ENCODE measurements around the gene SNX10.
"Not testable (repeated sequence)": the region's sequence is repeated elsewhere in the genome, so short reads cannot be mapped to it uniquely, and the experiment has no call there.

Gene SNX10

DNA sequence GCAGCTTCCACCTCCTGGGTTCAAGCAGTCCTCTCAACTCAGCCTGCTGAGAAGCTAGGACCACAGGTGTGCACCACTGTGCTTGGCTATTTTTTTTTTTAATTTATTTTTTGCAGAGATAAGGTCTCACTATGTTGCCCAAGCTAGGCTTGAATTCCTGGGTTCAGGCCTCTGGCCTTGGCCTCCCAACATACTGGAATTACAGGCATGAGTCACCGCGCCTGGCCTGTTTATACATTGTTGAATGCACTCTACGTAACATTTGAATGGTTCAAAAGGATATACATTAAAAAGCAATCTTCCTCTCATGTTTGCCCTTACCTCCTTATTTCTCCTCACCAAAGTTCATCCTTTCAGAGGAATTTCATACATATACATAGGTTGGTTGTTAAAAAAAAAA lies 7.2 kb upstream of the SNX10 start:
- no peaks in the 10 kb centered on the region for H3K27me3 ChIP-seq (ENCODE audit: control insufficient read depth, insufficient read depth, low read length)
- no peaks in the 10 kb centered on the region for H3K4me1 ChIP-seq (ENCODE audit: control insufficient read depth, insufficient read depth, low read length)
- no peaks in the 10 kb centered on the region for H3K9me3 ChIP-seq (ENCODE audit: control insufficient read depth, insufficient read depth, low read length)
- H3K36me3 ChIP-seq (ENCODE audit: control insufficient read depth, insufficient read depth, low read length): no peaks in the 10 kb centered on the region
- no peak overlapping the region for H3K4me3 ChIP-seq (ENCODE audit: low read depth, low read length)
- H3K9ac ChIP-seq (ENCODE audit: low read depth, low read length): no peak overlapping the region

GRCh38 chr7:26284995-26285632 lies 6.5 kb upstream of the SNX10 start:
- Histone ChIP-seq H3K9me3 (ENCODE audit: control insufficient read depth, insufficient read depth, low read length) (no peaks in the 10 kb centered on the region), H3K36me3 (ENCODE audit: control insufficient read depth, insufficient read depth, low read length) (no peaks in the 10 kb centered on the region), H3K9ac (ENCODE audit: low read depth, low read length) (no peak overlapping the region), H3K4me1 (ENCODE audit: control insufficient read depth, insufficient read depth, low read length) (no peaks in the 10 kb centered on the region), H3K4me3 (ENCODE audit: low read depth, low read length) (no peak overlapping the region), H3K27me3 (ENCODE audit: control insufficient read depth, insufficient read depth, low read length) (no peaks in the 10 kb centered on the region)

- no peaks in the 10 kb centered on the region for H3K9me3 ChIP-seq (ENCODE audit: control insufficient read depth, insufficient read depth, low read length)
- H3K4me3 ChIP-seq (ENCODE audit: low read depth, low read length): no peak overlapping the region
- no peaks in the 10 kb centered on the region for H3K4me1 ChIP-seq (ENCODE audit: control insufficient read depth, insufficient read depth, low read length)
- no peaks in the 10 kb centered on the region for H3K27me3 ChIP-seq (ENCODE audit: control insufficient read depth, insufficient read depth, low read length)
- no peak overlapping the region for H3K9ac ChIP-seq (ENCODE audit: low read depth, low read length)
- H3K36me3 ChIP-seq (ENCODE audit: control insufficient read depth, insufficient read depth, low read length): no peaks in the 10 kb centered on the region
Observed at GRCh38 chr7:26286157-26286556, 5.5 kb upstream of the SNX10 start.

GRCh38 chr7:26288126-26288525 lies 3.5 kb upstream of the SNX10 start:
- H3K9ac ChIP-seq (ENCODE audit: low read depth, low read length); H3K36me3 ChIP-seq (ENCODE audit: control insufficient read depth, insufficient read depth, low read length); H3K4me3 ChIP-seq (ENCODE audit: low read depth, low read length); H3K27me3 ChIP-seq (ENCODE audit: control insufficient read depth, insufficient read depth, low read length); H3K9me3 ChIP-seq (ENCODE audit: control insufficient read depth, insufficient read depth, low read length); H3K4me1 ChIP-seq (ENCODE audit: control insufficient read depth, insufficient read depth, low read length): not testable (repeated sequence)

DNA sequence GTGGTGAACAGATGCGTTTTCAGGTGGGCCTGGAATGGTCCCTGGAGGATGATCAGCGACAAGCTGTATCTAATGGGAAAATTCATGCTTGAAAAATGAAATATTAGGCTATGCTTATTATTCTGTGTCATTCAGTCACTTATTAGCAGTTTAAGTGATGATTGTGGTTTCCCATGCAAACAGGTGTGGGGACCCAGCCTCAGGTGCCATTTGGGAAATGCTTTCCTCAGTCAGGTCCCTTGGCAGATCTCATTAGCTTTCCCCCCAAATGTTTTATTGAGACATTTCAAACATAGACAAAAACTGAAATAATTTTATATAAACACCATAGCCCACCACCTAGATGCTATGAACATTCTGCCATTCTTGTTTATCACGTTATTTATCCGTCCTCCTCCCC lies 411 bp upstream of the SNX10 start:
- no peaks in the 10 kb centered on the region for H3K9me3 ChIP-seq (ENCODE audit: control insufficient read depth, insufficient read depth, low read length)
- H3K36me3 ChIP-seq (ENCODE audit: control insufficient read depth, insufficient read depth, low read length): peaks cover 2% of the 10 kb centered on the region
- no peaks in the 10 kb centered on the region for H3K27me3 ChIP-seq (ENCODE audit: control insufficient read depth, insufficient read depth, low read length)
- H3K9ac ChIP-seq (ENCODE audit: low read depth, low read length): no peak overlapping the region
- no peaks in the 10 kb centered on the region for H3K4me1 ChIP-seq (ENCODE audit: control insufficient read depth, insufficient read depth, low read length)
- H3K4me3 ChIP-seq (ENCODE audit: low read depth, low read length): peak overlapping the region; percentile 54

DNA sequence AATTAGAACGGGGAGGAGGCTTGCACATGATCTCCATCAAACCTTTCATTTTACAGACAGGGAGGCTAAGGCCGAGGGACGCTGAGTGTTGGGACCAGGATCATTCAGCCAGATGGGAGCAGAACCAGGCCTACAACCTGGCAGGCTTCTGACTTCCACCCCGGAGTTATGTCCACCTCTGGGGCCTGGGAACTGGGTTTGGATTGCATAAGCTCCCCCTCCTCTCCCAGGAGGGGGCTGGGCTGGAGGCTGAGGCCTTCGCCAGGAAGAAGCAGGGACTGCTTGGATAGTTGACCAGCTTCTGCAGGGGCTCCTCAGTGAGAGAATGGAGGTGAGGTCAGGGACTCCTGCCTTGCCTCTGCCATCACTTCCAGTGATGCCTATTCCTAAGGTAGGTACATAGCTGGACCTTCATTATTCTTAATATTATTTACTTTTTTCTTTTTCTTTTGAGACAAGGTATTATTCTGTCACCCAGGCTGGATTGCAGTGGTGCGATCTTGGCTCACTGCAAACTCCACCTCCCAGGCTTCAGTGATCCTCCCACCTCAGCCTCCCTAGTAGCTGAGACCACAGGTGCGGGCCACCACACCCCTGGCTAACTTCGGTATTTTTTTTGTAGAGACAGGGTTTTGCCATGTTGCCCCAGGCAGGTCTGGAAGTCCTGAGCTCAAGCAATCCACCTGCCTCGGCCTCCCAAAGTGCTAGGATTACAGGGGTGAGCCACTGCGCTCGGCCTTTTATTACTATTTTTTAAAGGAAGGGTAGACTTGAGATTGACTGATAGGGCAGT lies 1.3 kb downstream of the SNX10 start:
- Histone ChIP-seq H3K4me3 (ENCODE audit: low read depth, low read length) (peak overlapping the region; percentile 54), H3K27me3 (ENCODE audit: control insufficient read depth, insufficient read depth, low read length) (no peaks in the 10 kb centered on the region), H3K4me1 (ENCODE audit: control insufficient read depth, insufficient read depth, low read length) (no peaks in the 10 kb centered on the region), H3K36me3 (ENCODE audit: control insufficient read depth, insufficient read depth, low read length) (peaks cover 2% of the 10 kb centered on the region), H3K9ac (ENCODE audit: low read depth, low read length) (no peak overlapping the region), H3K9me3 (ENCODE audit: control insufficient read depth, insufficient read depth, low read length) (no peaks in the 10 kb centered on the region)

- no peaks in the 10 kb centered on the region for H3K27me3 ChIP-seq (ENCODE audit: control insufficient read depth, insufficient read depth, low read length)
- peaks cover 2% of the 10 kb centered on the region for H3K36me3 ChIP-seq (ENCODE audit: control insufficient read depth, insufficient read depth, low read length)
- H3K4me1 ChIP-seq (ENCODE audit: control insufficient read depth, insufficient read depth, low read length): no peaks in the 10 kb centered on the region
- no peak overlapping the region for H3K9ac ChIP-seq (ENCODE audit: low read depth, low read length)
- no peaks in the 10 kb centered on the region for H3K9me3 ChIP-seq (ENCODE audit: control insufficient read depth, insufficient read depth, low read length)
- H3K4me3 ChIP-seq (ENCODE audit: low read depth, low read length): no peak overlapping the region
Observed at GRCh38 chr7:26293569-26294308, 2.1 kb downstream of the SNX10 start.

- Histone ChIP-seq H3K27me3 (ENCODE audit: control insufficient read depth, insufficient read depth, low read length) (no peaks in the 10 kb centered on the region), H3K9me3 (ENCODE audit: control insufficient read depth, insufficient read depth, low read length) (no peaks in the 10 kb centered on the region), H3K4me3 (ENCODE audit: low read depth, low read length) (no peak overlapping the region), H3K36me3 (ENCODE audit: control insufficient read depth, insufficient read depth, low read length) (peaks cover 2% of the 10 kb centered on the region), H3K4me1 (ENCODE audit: control insufficient read depth, insufficient read depth, low read length) (no peaks in the 10 kb centered on the region), H3K9ac (ENCODE audit: low read depth, low read length) (no peak overlapping the region)
Observed at GRCh38 chr7:26295015-26295414, 3.4 kb downstream of the SNX10 start.

DNA sequence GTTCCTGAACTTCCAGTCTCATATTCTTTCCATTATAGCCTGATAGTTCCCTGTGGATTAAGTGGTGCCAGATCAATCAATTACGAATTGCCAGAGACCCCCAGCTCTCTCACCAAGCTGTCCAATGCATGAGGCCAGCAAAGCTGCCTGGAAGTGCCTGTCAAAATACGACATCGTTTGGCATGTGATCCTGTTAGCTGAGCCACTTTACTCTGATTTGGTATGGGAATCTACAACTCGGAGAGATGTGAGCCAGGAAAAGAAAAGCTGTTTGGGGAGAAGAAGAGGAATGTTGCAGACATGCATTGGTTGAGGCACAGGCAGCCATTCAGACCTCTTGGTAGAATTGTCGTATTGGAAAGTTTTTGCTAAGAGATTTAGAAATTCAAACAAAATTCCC lies 3.9 kb downstream of the SNX10 start:
- Histone ChIP-seq H3K9me3 (ENCODE audit: control insufficient read depth, insufficient read depth, low read length) (no peaks in the 10 kb centered on the region), H3K9ac (ENCODE audit: low read depth, low read length) (no peak overlapping the region), H3K4me3 (ENCODE audit: low read depth, low read length) (no peak overlapping the region), H3K36me3 (ENCODE audit: control insufficient read depth, insufficient read depth, low read length) (peaks cover 2% of the 10 kb centered on the region), H3K27me3 (ENCODE audit: control insufficient read depth, insufficient read depth, low read length) (no peaks in the 10 kb centered on the region), H3K4me1 (ENCODE audit: control insufficient read depth, insufficient read depth, low read length) (no peaks in the 10 kb centered on the region)

DNA sequence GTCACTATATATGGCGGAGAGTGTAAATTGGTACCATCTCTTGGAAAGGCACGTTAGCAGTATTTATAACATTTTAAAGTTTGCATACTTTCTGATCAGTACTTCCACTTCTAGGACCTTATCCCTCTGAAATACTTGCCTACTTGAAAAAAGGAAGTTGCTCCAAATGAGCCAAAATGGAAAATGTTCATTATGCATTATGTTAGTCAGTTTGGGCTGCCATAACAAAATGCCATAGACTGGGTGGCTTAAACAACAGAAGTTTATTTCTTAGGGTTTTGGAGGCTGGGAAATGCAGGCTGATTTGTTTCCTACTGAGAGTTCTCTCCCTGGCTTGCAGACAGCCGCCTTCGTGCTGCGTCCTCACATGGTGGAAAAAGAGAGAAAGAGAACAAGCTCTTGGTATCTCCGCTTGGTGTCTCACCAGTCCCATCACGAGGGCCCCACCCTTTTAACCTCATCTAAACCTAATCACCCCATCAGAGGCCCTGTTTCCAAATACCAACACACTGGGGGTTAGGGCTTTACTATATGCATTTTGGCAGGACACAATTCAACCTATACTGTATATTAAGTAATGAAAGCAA lies 6.9 kb downstream of the SNX10 start:
- H3K9ac ChIP-seq (ENCODE audit: low read depth, low read length): no peak overlapping the region
- H3K9me3 ChIP-seq (ENCODE audit: control insufficient read depth, insufficient read depth, low read length): no peaks in the 10 kb centered on the region
- H3K27me3 ChIP-seq (ENCODE audit: control insufficient read depth, insufficient read depth, low read length): no peaks in the 10 kb centered on the region
- peaks cover 2% of the 10 kb centered on the region for H3K36me3 ChIP-seq (ENCODE audit: control insufficient read depth, insufficient read depth, low read length)
- H3K4me1 ChIP-seq (ENCODE audit: control insufficient read depth, insufficient read depth, low read length): no peaks in the 10 kb centered on the region
- H3K4me3 ChIP-seq (ENCODE audit: low read depth, low read length): no peak overlapping the region

DNA sequence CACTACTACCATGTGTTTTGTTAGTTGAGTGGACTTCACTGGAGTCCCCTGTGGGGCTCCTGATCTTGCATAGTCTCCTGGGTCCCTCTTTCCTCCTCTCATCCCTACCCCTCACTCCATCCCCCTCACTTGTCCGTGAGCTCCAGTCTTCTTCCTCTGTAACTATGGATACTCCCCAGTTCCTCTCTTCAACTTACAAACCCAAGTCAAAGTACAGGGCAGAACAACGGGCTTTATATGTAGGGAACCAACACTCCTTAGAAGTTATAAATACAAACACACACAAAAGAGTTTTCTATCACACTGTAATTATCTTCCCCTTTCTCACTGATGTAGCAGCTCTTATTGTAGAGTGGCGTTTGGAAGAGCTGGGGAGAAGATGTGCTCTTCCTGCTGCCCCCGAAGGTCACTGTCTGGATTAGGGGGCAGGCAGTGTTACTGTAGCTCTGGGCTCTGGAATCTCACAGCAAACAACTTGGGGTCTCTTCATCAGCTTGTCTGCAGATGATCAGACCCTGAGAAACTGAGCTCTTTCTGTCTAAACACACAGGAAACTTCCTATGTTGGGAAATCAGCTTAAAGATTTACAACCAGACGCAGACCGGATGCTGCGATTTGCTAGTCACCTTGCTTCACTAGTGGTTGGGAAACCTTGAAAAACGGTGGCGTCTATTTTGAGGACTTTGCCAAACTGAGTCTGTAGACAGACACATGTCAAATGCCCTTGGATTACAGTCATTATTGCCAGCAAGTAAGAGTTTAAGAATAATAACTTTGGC lies 13.6 kb downstream of the SNX10 start:
- H3K9ac ChIP-seq (ENCODE audit: low read depth, low read length): no peak overlapping the region
- no peak overlapping the region for H3K4me3 ChIP-seq (ENCODE audit: low read depth, low read length)
- H3K27me3 ChIP-seq (ENCODE audit: control insufficient read depth, insufficient read depth, low read length): no peaks in the 10 kb centered on the region
- no peaks in the 10 kb centered on the region for H3K4me1 ChIP-seq (ENCODE audit: control insufficient read depth, insufficient read depth, low read length)
- no peaks in the 10 kb centered on the region for H3K9me3 ChIP-seq (ENCODE audit: control insufficient read depth, insufficient read depth, low read length)
- H3K36me3 ChIP-seq (ENCODE audit: control insufficient read depth, insufficient read depth, low read length): no peaks in the 10 kb centered on the region

Data from iPS-15b (cell line).